NCI-H1930 (cell line): ENCODE data around the gene ALDH1L1.

Source experiments
- DNase-seq, 2 experiments: peaks; one replicate each; lab custom pipeline; 2025; lab: John Stamatoyannopoulos, UW

The ALDH1L1 gene

DNA sequence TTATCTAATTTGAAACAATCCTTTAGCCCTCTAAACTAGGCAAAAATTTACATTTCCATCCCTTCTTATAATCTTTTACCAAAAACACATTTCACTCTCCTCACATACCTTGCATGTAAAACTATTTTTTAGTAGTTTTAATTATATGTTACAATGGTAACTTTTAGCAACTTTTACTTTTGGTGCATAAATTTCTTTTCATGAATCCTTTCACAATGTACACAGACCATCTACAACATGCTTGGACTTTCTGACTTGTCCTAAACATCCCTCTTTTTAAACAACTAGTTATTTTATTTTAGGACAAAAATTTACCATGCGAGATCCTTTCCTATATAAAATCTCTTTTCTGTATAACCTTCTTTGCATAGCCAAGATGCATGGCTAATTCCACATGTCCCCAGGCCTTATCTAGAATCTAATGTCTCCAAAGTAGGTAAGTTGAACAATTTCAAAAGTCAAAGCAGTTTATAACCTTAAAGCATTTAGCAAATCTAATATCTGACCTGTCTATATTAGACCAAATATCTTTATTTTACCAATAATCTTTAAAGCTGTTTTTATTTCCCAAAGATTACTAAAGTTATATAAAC, 14.4 kb upstream of the ALDH1L1 start:
- DNase-seq: no peak

DNA sequence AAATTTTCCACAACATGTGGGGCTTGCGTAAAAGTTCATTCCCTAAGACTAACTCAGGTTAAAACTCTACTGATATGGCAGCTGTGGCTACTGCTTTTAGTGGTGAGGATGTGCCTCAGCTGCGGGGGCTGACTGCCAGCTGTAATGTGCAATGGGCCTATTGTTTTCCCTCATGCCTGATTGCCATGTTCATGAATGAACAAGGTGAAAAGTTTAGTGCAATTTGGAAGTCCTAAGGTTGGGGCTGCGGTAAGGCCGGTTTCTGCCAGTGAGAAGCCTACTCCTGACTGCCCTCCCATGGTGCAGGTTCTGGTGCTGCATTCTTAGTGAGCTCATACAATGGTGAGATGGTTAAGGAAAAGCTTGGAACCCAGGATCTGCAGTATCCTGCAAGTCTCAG, 10.9 kb upstream of the ALDH1L1 start:
- DNase-seq: no peak

DNA sequence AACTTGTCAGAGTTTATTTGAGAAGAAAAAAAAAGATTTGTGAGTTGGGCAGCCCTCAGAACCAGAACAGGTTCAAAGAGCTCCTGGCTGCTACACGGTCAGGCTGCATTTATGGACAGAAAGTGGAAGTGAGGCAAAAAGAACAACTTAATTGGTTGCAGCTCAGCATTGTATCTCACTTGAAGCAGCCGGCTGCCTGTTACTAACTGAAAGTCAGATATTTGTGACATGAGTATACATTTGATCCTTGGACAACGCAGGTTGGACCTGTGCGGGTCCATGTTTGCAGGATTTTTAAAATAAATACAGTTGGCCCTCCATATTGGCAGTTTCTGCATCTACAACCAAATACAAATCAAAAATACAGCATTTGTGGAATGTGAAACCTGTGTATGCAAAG, 7.5 kb upstream of the ALDH1L1 start:
- no peak for DNase-seq

DNA sequence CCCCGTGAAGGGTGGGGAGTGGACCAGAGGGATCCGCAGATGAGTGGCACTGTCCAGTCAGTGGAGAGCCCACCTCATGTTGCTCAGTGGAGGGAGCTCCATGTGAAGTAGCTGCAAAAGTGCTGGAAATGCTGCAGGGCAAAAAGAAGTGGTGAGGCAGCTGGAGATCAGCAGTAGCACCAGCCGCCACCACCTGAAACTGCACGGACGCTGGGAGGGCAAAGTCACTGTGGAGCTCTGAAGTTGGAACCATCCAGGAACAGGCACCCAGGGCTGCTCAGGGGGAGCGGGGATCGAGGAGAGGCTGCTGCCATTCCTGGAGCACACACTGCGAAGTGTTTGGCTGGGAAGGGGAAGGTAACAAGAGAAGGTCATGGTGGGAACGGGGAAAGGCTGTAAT, 6.4 kb upstream of the ALDH1L1 start:
- no peak for DNase-seq

DNA sequence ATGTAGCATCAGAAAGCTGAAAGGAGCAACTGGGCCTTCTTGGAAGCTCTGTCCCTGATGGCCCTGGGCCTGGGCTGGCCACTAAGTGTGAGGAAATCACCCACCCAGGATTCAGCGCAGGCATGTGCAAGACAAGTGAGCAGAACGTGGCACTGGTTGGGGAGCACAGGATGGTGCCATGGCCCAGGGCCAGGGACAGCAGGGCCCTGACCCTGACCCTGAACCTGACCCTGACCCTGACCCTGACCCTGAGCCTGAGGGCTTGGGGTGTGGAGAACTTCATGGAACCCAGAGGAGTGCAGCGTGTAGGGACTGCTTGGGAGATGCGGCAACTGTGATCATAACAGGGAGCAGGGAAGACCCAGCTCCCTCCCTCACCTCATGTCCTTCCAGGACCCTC, 5.9 kb upstream of the ALDH1L1 start:
- no peak for DNase-seq

DNA sequence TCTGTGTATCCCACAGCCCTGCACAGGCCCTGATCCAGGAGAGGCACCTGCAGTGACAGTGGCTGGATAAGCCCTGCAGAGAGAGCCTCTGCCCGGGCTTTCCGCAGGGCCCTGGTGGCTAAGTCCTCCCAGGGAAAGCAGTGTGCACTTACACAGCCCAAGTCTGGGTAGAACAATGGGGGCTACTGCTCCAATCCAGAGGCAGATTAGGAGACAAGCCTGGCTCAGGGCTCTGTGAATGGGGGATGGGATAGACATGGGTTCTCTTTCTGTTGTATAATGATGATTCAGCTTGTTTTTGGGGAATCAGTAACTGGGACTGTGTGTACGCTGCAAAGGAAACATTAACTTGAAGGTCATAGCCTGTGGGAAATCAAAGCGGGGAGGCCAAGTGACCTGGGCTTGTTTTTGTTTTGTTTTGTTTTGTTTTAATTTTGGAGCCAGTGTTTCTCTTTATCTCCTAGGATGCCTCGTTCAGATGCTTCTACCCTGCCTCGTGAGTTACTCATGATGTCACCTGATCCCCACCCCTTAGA, 4.1 kb upstream of the ALDH1L1 start:
- no peak for DNase-seq

DNA sequence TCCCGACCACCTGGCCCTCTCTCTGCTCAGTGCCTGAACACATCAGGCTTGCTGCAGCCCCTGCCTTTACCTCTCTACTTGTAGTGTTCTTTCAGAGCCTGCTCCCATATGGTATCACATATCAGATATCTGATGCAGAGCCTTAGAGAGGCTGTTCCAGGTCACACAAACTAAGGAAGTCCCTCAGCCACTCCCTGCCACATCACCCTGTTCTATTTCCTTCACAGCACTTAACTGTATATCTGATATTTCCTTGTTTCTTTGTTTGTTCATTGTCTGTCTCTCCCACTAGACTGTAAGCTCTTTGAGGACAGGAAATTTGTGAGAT, 976 bp upstream of the ALDH1L1 start:
- no peak for DNase-seq

DNA sequence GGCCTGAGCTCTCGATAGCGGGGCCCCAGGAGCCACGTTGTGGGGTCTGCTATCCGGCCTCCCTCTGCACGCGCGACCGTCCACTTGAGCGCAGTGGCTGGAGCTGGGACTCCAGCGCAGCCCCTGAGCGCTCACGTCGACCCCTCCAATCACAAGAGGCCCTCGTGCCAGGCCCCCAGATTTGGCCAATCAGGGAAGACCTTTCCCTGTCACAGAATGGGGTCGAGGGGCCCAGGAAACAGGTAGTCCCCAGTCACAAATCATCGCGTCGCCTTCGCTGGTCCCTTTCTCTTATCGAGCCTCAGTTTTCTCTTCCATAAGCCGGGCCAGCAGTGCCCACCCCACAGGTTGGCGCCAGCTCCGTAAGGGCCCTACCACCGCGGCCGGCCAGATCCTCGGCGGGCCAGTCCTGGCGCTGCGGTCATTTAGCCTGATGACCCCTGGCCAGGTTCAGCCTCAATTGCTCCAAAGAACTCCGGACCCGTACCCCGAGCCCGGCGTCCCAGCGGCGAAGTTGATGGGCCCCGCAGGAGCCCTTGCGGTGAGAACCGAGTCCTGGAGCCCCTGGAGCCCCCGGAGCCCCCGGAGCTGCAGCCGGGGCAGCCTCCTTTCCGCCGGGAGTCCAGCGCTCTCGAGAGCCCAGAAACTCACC, 435 bp downstream of the ALDH1L1 start:
- DNase-seq: no peak

DNA sequence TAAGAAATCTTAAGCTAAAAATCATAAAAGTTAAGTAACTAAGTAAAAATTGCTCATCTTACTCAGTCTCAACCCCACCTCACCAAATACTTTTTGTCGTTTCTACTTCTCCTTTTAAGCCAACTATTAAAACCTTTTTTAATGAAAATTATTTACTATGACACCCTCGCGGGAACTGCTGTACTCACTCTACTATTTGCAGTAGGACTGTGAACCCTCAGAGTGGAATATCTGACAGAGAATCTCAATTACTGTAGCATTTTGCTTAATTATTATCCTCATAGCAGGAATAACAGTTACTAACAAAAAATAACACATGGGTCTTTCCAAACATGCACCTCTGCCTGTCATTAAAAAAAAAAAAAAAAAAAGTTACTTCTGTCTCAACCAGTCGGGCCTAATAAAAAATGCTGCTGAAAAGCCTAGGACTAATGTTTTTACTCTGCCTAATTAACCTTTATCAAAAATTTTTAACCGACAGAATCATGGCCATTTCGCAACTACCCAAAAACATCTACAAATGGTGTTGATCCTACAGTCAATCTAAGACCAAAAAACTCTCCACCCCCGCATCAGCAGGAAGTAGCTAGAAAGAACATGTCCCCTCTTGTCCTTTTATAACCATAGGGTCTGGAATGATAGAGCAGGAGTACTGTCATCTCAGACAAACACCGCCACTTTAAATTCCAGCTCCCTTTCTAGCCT, 10.2 kb downstream of the ALDH1L1 start:
- no peak for DNase-seq

DNA sequence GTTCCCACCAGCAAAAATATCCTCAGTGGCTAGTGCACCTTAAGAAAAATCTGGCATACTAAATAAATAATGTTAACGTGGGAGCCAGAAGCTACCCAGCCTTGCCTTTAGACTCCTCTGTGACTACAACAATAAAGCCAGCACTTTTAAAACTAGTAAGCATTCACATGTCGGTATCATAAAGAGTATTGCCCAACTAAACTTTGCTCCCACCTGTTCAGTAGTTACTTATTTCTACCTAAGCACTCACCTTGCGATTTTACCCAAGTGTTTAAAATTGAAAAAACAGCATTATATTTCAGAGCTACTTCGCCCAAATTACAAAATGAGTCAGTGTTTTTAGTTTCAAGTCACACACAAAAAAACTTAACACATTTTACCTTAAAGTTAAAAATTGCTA, 12.8 kb downstream of the ALDH1L1 start:
- DNase-seq: no peak

DNA sequence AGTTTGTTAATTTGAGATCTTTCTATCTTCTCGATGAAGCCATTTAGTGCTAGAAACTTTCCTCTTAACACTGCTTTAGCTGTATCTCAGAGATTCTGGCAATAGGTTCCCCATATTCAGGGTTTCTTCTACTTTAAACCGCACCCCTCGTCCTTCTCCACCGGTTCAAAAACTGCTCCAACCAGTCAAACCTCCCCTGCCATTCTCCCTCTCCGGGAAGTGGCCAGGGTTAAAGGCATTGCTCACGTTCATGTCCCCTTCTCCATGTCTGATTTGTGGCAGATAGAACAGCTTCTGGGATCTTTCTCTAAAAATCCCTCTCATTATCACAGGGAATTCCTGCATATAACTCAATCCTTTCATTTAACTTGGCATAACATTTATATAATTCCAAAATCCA, 14.4 kb downstream of the ALDH1L1 start:
- no peak for DNase-seq

DNA sequence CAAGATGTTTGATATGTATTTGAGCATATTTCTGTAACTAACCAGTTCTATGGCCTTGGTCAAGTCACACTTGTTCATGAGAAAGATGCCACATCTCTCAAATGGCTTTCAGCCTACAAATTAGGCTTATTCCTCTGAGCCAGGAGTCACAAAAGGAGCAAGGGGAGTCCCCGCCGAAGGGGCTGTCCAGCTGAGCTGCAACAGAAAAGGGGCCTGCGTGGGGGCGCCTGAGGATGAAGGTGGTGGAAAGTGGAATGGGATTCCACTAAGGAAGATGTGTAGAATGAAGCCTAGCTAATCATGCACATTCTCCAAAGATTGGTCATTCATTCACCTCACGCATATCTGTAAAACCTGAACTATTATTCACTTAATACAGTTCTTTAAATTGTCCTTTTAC, 19.1 kb downstream of the ALDH1L1 start:
- no peak for DNase-seq

DNA sequence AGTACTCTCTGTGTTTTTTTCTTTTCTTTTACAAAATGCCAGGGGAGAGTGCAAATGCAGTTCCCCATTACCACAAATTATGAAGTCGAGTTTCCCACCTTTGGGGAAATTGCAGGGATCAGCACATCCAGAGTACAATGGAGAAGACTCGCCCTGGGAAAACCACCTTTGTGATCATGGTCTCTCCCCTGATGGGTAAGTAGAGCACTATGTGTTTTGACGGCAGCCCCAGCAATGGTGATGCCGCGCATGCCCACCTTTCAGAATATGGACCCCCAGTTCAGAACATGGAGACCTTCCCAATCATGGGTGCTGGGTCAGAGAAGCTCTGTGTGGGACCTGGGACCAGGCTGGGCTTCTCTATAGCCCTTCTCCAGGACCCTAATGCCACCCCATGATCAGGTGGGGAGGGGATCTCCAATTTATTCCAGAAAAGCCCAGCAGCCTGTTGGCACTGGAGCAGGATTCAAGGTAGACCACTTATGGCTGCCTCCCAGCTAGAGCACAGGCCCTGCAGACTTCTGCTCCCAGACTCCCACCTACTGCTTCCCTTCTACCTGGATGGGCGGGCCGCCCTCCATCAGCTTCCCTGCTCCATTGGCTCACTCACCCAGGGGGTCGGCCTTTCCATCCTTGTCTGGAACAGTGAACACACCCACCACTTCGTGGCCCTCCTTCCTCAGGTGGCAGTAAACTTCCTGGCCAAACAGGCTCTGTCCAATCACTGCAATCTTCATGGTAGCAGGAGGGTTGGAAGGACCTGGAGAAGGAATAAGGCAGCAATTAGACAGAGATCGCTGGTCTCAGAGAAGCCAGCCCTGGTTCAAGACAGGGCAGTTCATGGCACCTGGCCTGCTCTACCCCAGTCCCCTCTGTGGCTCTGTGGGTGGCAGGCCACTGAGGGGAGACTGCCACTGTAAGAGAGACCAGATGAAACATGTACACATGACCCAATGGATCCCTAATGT, 19.9 kb downstream of the ALDH1L1 start:
- no peak for DNase-seq

DNA sequence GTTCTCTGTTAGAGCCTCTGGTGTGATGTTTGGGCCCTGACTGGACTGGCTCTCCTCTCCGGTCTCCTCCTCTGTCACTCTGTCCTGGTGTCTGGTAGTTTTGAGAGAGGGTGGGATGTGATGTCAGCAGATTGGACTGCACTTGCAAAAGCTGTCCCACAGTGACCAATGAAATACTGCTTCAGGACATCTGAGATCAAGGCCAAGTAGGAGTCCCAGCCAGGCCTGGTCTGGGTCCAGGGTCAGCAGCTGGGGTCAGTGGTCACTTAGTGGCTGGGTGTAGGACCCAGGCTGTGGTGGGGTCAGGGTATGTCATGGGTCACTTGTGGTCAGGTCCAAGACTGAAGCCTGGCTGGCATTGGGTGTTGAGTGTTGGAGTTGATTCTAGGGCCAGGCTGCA, 20.9 kb downstream of the ALDH1L1 start:
- DNase-seq: no peak

DNA sequence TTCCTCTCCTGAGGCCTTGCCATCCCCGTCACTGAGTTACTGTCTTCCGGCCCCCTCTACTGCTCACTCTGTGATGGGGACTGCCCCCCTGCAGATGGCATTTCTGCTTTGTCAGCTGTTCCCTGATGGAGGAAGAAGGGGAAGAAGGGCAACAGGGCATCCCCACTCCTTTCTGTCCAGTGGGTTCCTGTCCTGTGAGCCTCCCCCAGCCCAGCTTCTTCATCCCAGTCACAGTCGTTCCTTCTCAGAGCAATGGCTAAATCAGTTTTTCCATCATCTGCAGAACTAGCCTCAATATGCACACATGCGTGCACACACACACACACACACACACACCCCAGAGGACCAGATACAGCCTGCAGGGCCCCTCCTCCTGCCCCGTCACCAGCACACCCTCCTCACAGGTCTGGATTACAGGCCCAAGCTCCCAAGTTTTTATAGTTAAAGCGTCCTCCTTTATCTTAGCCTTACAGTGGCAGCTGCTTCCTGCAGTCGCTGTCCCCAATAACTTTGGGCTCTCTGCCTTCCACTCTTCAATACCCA, 21.4 kb downstream of the ALDH1L1 start:
- DNase-seq: no peak

DNA sequence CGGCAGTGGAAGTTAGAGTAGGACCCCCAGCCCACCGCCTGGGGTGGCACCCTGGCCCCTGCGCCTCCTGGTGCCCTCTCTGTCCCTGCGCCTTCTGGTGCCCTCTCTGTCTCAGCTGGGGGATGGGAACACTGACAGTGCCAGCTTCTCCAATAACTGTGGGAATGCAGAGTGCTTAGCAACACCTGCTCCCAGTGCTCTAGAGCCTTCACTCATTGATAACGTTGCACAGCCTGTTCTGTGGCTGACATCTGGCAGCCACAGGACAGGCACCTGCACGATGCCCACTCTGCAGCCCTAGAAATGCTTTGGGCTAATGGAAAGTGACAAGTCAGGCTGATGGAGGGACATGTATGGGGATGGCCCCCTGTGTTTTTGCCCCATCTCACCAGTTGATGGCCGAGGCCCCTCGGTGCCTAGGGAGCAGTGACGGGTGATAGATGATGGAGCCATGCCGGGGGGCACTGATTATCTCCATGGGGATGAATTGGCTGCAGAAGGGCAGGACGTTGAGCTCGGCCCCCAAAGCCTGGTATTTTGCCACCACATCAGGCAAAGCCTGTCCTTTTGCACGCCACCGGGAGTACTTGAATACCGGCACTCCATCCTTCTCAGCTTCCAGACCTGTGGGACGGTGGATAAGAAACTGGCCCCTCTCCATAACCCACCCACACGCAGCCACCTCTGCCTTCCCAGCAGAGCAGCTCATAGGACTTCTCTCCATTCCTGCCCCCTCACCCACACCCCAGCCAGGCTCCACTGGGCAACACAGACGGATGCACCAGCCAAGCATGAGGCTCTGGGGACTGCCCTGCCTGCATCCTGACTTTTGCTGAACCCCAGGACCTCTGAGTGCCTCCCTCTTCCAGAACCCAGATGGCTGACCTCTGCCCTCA, 22.1 kb downstream of the ALDH1L1 start:
- no peak for DNase-seq

DNA sequence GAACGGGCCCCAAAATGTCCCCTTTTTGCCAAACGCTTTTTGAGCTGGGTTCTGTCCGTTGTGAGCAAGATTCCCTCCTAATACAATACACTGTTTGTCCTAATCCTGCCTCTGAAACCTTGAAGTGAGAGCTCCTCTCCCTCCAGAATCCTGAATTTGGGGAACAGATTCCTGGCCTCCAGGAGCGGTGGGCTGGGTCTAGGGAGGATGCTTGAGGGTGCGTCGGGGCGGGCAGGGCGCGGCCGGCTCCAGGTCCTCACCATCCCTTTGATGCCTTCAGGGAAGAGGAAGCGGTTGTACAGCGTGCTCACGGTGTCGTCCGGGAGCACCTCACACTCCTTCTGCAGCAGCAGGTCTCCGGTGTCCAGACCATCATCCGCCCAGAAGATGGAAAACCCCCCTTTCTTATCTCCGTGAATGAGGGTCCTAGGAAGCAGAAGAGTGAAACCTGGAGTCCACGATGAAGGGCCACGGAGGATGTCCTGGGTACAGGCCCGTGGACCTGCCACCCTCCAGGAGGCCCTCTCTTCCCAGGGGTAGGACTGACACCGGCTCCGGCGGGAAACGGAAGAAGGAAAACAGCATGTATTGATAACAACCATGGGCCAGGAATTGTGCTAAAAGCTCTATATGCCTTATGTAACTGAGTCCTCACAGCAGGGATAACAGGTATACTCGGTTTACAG, 23.2 kb downstream of the ALDH1L1 start:
- DNase-seq: no peak

DNA sequence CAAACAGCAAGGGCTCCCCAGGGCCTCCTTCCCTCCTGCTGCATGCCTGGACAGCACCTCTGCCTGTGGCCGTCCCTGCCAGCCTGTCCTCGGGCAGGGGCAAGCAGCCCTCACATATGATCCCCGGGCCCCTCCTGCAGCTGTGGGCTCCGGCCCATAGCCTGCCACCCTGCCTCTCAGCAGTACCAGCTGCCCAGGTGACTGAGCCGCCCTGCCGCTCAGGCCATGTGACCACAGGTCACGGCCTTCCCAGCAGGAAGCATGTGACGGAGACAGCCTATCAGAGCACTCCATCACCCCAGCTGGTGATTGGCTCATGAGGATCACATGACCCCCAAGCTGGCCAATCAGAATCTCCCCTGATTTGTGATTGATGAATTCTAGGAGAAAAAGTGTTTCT, 23.9 kb downstream of the ALDH1L1 start:
- no peak for DNase-seq

DNA sequence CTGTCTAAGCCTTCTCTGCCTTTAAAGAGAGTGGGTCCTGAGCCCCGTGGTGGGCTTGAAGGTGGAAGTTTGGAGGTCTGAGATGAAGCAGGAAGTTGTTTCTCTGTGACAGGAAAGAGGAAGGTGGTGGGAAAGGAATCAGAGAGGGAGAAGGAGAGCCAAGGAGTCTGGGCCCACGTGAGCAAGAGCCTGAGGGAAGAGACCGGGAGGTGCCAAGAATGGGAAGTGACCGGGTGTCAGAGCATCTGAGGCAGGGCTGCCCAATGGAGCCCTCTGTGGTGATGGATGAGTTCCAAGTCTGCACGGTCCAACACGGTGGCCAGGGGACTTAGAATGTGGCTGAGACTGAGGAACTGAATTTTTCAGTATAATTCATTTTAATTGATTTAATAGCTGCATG, 24.6 kb downstream of the ALDH1L1 start:
- no peak for DNase-seq

DNA sequence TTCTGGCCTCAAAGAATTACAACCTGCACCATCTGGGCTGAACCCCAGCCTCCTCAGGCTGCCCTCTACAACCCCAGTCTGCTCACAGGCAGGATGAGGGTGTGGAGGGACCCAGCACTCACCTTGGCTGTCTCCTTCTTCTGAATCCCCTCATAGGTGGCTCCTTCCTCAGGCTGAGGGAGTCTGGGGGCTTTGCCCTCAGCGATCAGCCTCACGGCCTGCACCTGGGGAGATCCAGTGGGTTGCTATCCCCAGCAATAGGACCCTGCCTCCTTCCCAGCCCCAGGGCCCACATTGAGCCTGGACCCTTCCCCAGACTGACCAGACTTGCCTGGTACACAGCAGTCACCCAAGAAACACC, 25.1 kb downstream of the ALDH1L1 start:
- DNase-seq: no peak
